PC-3 (cell line): ENCODE data around the gene TMEM108. TPM values are rescaled to one million over a fixed set of nuclear protein-coding genes. Genes with fewer than 3 reads are reported as not detected.

Experiments used
- ATAC-seq: fragments of 200-7000 bp; cut with Tn5 transposase; 2 replicates; pipeline ENCODE4 v1.9.1; 2020; ENCODE audit warnings: mild to moderate bottlenecking, moderate library complexity
- BruUV-seq: library from RNA; stranded (reverse); fragments of 400-500 nt; replicated peaks from 2 replicates; lab custom pipeline; 2021; lab: Mats Ljungman, UMichigan
- CTCF ChIA-PET: fragments of 300-600 bp; sonication (Branson Sonifier 250); formaldehyde crosslinking; loops from one replicate; lab custom pipeline; 2022; ENCODE audit warnings: antibody characterized with exemption; lab: Charles Lee
- POLR2A ChIA-PET: fragments of 300-600 bp; sonication (Branson Sonifier 250); formaldehyde crosslinking; loops from one replicate; lab custom pipeline; 2022; ENCODE audit warnings: antibody characterized with exemption; ENCODE audit not compliant: unreplicated experiment; lab: Charles Lee
- DNase-seq: peaks from one replicate; pipeline ENCODE4 v3.0.0-alpha.2; 2015
- H2AFZ ChIP-seq: fragments of 300-600 bp; sonication (generic); 2 replicates; pipeline ENCODE4 v1.6.0; 2016; ENCODE audit warnings: antibody characterized with exemption, low read length
- H3F3A ChIP-seq: fragments of 300-600 bp; sonication (generic); one replicate; pipeline ENCODE4 v1.6.0; 2017; ENCODE audit warnings: antibody characterized with exemption, low read length, control low read depth, mild to moderate bottlenecking; ENCODE audit not compliant: unreplicated experiment
- H3K27ac ChIP-seq: fragments of 300-600 bp; sonication (generic); 2 replicates; pipeline ENCODE4 v1.5.1; 2016; ENCODE audit warnings: mild to moderate bottlenecking, low read length
- H3K27me3 ChIP-seq: fragments of 300-600 bp; sonication (generic); 2 replicates; pipeline ENCODE4 v1.6.1; 2016; ENCODE audit warnings: low read length, mixed read lengths
- H3K36me3 ChIP-seq: fragments of 300-600 bp; sonication (generic); 2 replicates; pipeline ENCODE4 v1.6.1; 2016; ENCODE audit warnings: low read depth, mixed run types, low read length, mixed read lengths
- H3K4me1 ChIP-seq: fragments of 300-600 bp; sonication (generic); 2 replicates; pipeline ENCODE4 v1.5.1; 2016; ENCODE audit warnings: low read length; ENCODE audit not compliant: insufficient read depth
- H3K4me2 ChIP-seq: fragments of 300-600 bp; sonication (generic); 2 replicates; pipeline ENCODE4 v1.6.0; 2016; ENCODE audit warnings: low read length
- H3K4me3 ChIP-seq: fragments of 300-600 bp; sonication (generic); 2 replicates; pipeline ENCODE4 v1.5.1; 2016; ENCODE audit warnings: mild to moderate bottlenecking, low read length, mixed read lengths
- H3K79me2 ChIP-seq: fragments of 300-600 bp; sonication (generic); 2 replicates; pipeline ENCODE4 v1.6.1; 2017; ENCODE audit warnings: low read length, mixed read lengths
- H3K9ac ChIP-seq: fragments of 300-600 bp; sonication (generic); 2 replicates; pipeline ENCODE4 v1.6.0; 2016; ENCODE audit warnings: mild to moderate bottlenecking, low read length
- H3K9me2 ChIP-seq: fragments of 300-600 bp; sonication (generic); replicated peaks from 2 replicates; pipeline ENCODE4 v1.6.1; 2016; ENCODE audit warnings: mixed run types, low read length, mixed read lengths
- H3K9me3 ChIP-seq: fragments of 300-600 bp; sonication (generic); 2 replicates; pipeline ENCODE4 v1.6.1; 2016; ENCODE audit warnings: low read length, mixed read lengths
- H4K20me1 ChIP-seq: fragments of 300-600 bp; sonication (generic); 2 replicates; pipeline ENCODE4 v1.6.1; 2016; ENCODE audit warnings: low read length, mixed read lengths
- CTCF ChIP-seq: fragments of 300-600 bp; sonication (generic); conservative IDR thresholded peaks from 2 replicates; pipeline ENCODE4 v1.5.1; 2017; ENCODE audit warnings: antibody characterized with exemption, low read depth, mild to moderate bottlenecking, low read length
- EZH2 ChIP-seq: fragments of 300-600 bp; sonication (generic); IDR thresholded peaks from one replicate; pipeline ENCODE4 v1.6.1; 2017; ENCODE audit warnings: antibody characterized with exemption, mild to moderate bottlenecking, low read length; ENCODE audit not compliant: unreplicated experiment
- EZH2phosphoT487 ChIP-seq: fragments of 300-600 bp; sonication (generic); IDR thresholded peaks from 2 replicates; pipeline ENCODE4 v1.6.1; 2018; ENCODE audit warnings: mild to moderate bottlenecking, antibody characterized with exemption, low read length, borderline replicate concordance
- intact Hi-C: fragments of 100-400 bp; cut with micrococcal nuclease; formaldehyde crosslinking; loops from 2 replicates; pipeline ENCODE4 v1.9.0; 2023
- total RNA-seq: library from RNA; depleted of rRNA; stranded (reverse); fragments of >200 nt; gene quantifications from 2 replicates; pipeline ENCODE4 v1.2.3, GENCODE V29; 2014

The TMEM108 gene
- total RNA-seq, 1 experiment from 2014 or later: not detected

- TF ChIP-seq CTCF: no peak
- no peak for TF ChIP-seq EZH2phosphoT487
- no peak for TF ChIP-seq EZH2
- BruUV-seq: no TSS peak
- Histone ChIP-seq H3K36me3 (no peaks in the 10 kb centered on the region), H3K27ac (no peak overlapping the region), H3K4me1 (no peaks in the 10 kb centered on the region), H3F3A (no peaks in the 10 kb centered on the region), H3K9me2 (no peaks in the 10 kb centered on the region), H3K9ac (no peak overlapping the region), H2AFZ (no peak overlapping the region), H3K9me3 (no peaks in the 10 kb centered on the region), H3K4me3 (no peak overlapping the region), H3K79me2 (no peaks in the 10 kb centered on the region), H4K20me1 (no peaks in the 10 kb centered on the region), H3K27me3 (peaks cover 6% of the 10 kb centered on the region; the same call in 1 of the 2 replicates), H3K4me2 (no peak overlapping the region)
- POLR2A ChIA-PET: no interaction called here
- no peak for DNase-seq
- intact Hi-C loops: no loop called here
- no peak for ATAC-seq
- CTCF ChIA-PET: no interaction called here
Measured at GRCh38 chr3:133191818-133192217, 153.6 kb downstream of the TMEM108 start.

GRCh38 chr3:133192363-133192945 is 154.3 kb downstream of the TMEM108 start:
- CTCF ChIA-PET: no interaction called here
- BruUV-seq: no TSS peak
- Histone ChIP-seq H3K4me2 (no peak overlapping the region), H3K36me3 (no peaks in the 10 kb centered on the region), H3K9ac (no peak overlapping the region), H3K4me3 (no peak overlapping the region), H3K27me3 (peaks cover 6% of the 10 kb centered on the region; the same call in 1 of the 2 replicates), H2AFZ (no peak overlapping the region), H3K4me1 (no peaks in the 10 kb centered on the region), H3K9me3 (no peaks in the 10 kb centered on the region), H3K27ac (no peak overlapping the region), H4K20me1 (no peaks in the 10 kb centered on the region), H3F3A (no peaks in the 10 kb centered on the region), H3K79me2 (no peaks in the 10 kb centered on the region), H3K9me2 (no peaks in the 10 kb centered on the region)
- TF ChIP-seq CTCF (no peak), EZH2 (no peak), EZH2phosphoT487 (no peak)
- POLR2A ChIA-PET: no interaction called here
- DNase-seq: no peak
- intact Hi-C loops: no loop called here
- no peak for ATAC-seq

GRCh38 chr3:133192967-133193366 is 154.8 kb downstream of the TMEM108 start:
- no peaks in the 10 kb centered on the region for H3K9me2 ChIP-seq
- H3K4me1 ChIP-seq: no peaks in the 10 kb centered on the region
- CTCF ChIA-PET: no interaction called here
- intact Hi-C loops: no loop called here
- H3K27ac ChIP-seq: no peak overlapping the region
- H4K20me1 ChIP-seq: no peaks in the 10 kb centered on the region
- peaks cover 6% of the 10 kb centered on the region; the same call in 1 of the 2 replicates for H3K27me3 ChIP-seq
- no peak for ATAC-seq
- TF ChIP-seq EZH2 (no peak), CTCF (no peak), EZH2phosphoT487 (no peak)
- no TSS peak for BruUV-seq
- H3K36me3 ChIP-seq: no peaks in the 10 kb centered on the region
- H3K4me3 ChIP-seq: no peak overlapping the region
- H3K4me2 ChIP-seq: no peak overlapping the region
- H3F3A ChIP-seq: no peaks in the 10 kb centered on the region
- no peaks in the 10 kb centered on the region for H3K9me3 ChIP-seq
- H3K9ac ChIP-seq: no peak overlapping the region
- POLR2A ChIA-PET: no interaction called here
- H3K79me2 ChIP-seq: no peaks in the 10 kb centered on the region
- H2AFZ ChIP-seq: no peak overlapping the region
- DNase-seq: no peak
